ENCODE results near the gene JAKMIP1.
A peak's percentile ranks its signal among the peaks of the same experiment; 100 is the strongest.
"Not testable (repeated sequence)": the region's sequence is repeated elsewhere in the genome, so short reads cannot be mapped to it uniquely, and the experiment has no call there.

Gene JAKMIP1

GRCh38 chr4:6143603-6144181 lies 56.7 kb downstream of the JAKMIP1 start:
- no peak for DNase-seq (ENCODE audit: low read depth in 2 of 2)

GRCh38 chr4:6142935-6143602 lies 57.3 kb downstream of the JAKMIP1 start:
- DNase-seq (ENCODE audit: low read depth in 2 of 2) = no peak

DNA sequence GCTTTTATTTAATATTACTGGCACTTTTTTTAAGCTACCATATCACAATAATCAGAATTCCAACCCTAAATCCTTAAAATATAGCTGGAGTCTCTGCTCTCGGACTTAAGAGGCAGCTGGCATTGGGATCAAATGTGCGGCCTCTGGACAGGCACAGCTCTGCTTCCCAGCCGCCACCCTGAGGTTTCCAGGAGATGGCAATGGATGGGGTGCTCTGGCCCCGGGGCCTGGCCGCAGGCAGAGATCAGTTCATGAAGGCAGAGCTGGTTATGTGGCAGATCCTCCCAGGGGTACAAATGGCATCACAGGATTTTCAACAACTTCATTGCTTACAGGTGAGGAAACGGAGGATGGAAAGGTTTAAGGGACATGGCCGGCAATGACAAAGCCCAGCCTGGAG lies 57.8 kb downstream of the JAKMIP1 start:
- DNase-seq (ENCODE audit: low read depth in 2 of 2) = no peak

DNA sequence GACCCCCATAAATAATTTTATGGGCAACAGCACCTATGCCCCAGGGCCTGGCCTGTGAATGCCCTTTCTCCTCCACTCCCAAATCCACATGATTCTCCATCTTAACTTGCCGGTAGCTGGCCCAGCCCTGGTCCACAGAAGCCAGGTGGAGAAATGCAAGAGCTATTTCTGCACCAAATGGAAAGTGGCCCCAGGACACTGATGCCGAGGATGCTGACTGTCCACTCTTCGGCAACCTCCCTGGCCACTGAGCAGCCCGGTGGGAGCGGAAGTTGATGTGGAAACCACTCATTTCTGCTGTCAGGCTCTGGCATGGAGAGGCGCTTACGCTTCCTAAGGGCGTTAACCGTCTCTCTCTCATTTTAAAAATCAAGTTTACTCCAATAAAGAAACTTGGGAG lies 58.8 kb downstream of the JAKMIP1 start:
- no peak for DNase-seq (ENCODE audit: low read depth in 2 of 2)

DNA sequence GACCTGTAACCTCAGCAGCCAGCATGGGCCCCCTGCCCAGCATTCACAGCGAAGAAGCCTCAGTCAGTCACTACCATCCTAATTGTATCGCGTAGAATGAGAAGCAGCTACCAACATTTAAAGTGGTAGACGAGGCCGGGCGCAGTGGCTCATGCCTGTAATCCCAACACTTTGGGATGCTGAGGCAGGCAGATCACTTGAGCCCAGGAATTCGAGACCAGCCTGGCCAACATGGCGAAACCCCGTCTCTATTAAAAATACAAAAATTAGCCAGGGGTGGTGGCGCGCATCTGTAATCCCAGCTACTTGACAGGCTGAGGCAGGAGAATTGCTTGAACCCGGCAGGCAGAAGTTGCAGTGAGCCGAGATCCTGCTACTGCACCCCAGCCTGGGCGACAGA lies 59.3 kb downstream of the JAKMIP1 start:
- DNase-seq (ENCODE audit: low read depth in 2 of 2) = not testable (repeated sequence)

DNA sequence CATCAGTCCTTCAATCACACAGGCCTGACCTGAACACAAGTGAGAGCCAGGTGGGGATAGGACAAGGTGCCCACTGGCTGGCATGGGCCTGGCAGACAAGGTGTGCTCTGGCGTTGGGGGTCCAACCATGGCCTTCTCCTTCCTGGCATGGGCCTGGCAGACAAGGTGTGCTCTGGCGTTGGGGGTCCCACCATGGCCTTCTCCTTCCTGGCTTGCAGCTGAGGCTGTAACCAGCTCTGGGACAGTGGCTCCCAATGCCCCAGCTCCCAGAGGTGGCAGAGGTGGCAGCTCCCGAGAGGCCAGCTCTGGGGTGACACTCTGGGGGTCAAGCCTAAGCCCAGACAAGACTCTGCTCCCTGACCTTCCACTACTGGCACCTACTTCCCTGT lies 62.6 kb downstream of the JAKMIP1 start:
- DNase-seq (ENCODE audit: low read depth in 2 of 2) = no peak

DNA sequence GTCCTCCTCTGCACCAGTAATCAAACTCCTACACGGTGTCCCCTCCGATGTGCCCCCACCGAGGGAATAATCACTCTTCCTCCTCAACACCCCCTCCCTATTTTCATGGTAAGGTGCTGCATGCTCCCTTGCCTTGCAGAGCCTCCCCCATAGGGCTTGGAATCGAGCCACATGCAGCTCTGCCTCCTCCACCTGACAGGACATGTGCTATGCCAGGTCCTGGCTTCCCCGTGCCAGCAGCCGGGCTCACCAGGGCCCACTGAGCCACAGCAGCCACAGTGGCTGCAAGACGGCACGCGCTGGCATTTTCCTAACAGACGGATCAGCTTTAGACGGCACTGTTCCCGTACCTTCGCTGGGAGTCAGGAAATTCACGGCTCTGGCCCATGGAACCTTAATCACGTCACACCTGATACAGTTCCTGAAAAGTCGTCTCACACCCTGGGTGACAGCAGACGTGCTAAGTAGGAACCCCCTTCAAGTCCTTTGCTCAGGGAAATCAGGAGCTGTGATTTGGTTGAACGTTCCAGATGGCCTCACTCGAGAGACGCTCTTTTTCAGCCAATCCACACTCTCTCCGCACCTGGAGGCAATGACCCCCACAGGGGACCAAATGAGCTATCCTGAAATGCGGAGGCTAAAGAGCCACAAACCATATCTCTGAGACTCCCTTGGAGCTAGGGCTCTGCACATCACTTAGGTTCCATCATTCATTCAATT lies 63.2 kb downstream of the JAKMIP1 start:
- DNase-seq (ENCODE audit: low read depth in 2 of 2) = no peak

- peak; percentile 3 to 35 for DNase-seq (ENCODE audit: low read depth in 2 of 2)
Measured at GRCh38 chr4:6134612-6135220, 65.6 kb downstream of the JAKMIP1 start.

GRCh38 chr4:6132716-6133115 lies 67.6 kb downstream of the JAKMIP1 start:
- DNase-seq (ENCODE audit: low read depth in 2 of 2) = no peak

DNA sequence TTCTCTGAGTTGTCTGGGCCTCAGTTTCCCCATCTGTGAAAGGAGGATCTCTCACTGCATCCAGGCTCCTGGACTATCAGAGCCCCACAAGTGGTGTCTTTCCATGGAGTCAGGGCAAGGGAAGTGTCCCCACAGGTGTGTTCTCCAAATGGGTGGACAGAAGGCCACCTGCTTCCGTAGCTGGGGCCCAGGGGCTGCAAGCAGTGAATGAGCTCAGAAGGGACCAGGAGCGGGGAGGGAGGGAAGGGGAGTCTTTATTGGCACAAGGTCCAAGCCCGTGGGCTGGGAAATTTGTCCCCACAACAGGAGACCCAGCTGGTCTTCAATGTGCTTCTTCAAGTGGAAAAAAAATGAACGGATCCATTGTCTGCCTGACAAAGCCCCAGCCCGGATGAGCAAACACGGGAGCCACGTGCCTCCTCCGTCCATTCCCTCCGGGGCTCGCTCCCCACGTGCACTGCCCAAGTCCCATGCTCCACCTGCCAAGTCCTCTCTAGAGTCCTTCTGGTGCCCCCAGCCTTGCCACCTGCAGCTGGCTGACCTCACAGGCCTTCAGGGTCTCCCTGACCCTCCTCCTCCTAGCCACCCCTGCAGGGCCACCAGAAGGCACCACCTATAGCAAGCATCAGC lies 72.0 kb downstream of the JAKMIP1 start:
- DNase-seq (ENCODE audit: low read depth in 2 of 2) = no peak

DNA sequence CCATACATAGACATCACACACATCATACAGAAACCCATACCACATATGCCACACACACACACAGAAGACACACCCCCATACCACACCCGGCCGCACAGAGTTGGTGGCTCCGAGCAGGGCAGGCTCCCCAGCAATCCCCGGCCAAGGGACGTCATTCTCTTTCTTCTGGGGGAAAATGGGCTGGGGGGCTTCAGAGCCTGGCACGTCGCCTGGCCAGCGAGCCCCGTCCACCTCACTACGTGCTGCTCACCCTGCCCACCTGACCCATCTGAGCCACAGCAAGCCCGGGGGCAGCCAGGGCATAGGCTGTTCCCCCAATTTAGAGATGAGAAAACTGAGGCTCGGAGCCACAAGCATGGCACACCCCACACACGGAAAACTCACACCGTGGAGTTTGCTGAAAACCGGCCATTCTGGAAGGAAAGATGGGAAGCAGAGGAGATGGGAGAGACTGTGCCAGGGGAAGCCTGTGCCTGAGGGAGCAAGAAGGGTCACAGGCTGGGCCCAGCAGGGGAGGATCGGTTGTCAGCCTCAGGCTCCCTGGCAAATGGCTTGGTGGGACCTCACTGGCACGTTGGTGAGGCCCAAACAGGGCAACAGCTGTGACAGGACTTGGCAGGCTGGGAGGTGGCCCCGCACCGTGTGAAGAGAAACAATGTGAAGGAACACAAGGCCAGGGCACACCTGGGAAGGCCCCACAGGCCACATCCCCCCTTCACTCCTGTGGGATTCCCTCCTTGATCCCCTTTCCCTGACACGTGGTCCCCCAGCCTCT lies 73.2 kb downstream of the JAKMIP1 start:
- DNase-seq (ENCODE audit: low read depth in 2 of 2) = no peak

- no peak for DNase-seq (ENCODE audit: low read depth in 2 of 2)
Measured at GRCh38 chr4:6125103-6125651, 75.2 kb downstream of the JAKMIP1 start.

GRCh38 chr4:6124386-6125102 lies 75.8 kb downstream of the JAKMIP1 start:
- no peak for DNase-seq (ENCODE audit: low read depth in 2 of 2)

GRCh38 chr4:6123976-6124375 lies 76.4 kb downstream of the JAKMIP1 start:
- DNase-seq (ENCODE audit: low read depth in 2 of 2) = no peak

DNA sequence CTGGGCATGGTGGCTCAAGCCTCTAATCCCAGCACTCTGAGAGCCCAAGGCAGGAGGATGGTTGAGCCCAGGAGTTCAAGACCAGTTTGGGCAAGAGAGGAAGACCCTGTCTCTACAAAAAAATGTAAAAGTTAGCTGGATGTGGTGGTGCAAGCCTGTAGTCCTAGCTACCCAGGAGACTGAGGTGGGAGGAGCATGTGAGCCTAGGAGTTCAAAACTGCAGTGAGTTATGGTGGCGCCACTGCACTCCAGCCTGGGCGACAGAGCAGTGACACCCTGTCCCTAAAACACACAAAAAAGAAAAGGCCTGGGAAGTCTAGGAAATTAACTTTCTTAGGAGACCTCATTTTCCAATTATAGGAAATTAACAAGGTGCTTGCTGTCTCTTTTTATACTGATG lies 76.8 kb downstream of the JAKMIP1 start:
- DNase-seq (ENCODE audit: low read depth in 2 of 2) = no peak

DNA sequence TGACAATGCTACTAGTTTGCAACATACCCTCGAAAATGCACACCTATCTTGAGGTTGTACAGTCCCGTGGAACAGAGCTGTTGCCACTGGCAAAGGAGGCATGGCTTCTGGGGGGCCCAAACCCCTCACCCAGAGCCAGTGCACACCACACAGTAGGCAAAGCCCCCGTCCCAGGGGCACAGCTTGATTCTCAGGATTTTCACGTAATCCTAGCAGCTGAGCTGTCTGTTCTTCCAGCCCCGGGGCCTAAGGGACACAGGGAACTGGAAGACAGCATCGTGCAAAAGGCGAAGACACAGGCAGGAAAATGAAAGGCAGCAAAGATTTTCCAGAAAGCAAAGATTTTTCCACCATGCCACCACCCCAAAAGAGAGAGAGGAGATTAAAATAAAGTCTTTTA lies 77.2 kb downstream of the JAKMIP1 start:
- DNase-seq (ENCODE audit: low read depth in 2 of 2) = no peak

GRCh38 chr4:6122496-6122895 lies 77.9 kb downstream of the JAKMIP1 start:
- DNase-seq (ENCODE audit: low read depth in 2 of 2) = no peak

- DNase-seq (ENCODE audit: low read depth in 2 of 2) = no peak
Measured at GRCh38 chr4:6121941-6122340, 78.4 kb downstream of the JAKMIP1 start.

- no peak for DNase-seq (ENCODE audit: low read depth in 2 of 2)
Measured at GRCh38 chr4:6121276-6121850, 79.0 kb downstream of the JAKMIP1 start.

GRCh38 chr4:6120361-6120760 lies 80.0 kb downstream of the JAKMIP1 start:
- DNase-seq (ENCODE audit: low read depth in 2 of 2) = no peak
